ENCODE data around the gene ARMC5.

- TF ChIP-seq CTCF (IDR thresholded peaks at IDR 0.05) (no peak), POLR2A (IDR thresholded peaks at IDR 0.05) (no peak), EP300 (IDR thresholded peaks at IDR 0.05) (no peak)
Observed at GRCh38 chr16:31479751-31480150, 20.4 kb downstream of the ARMC5 start.
